Measurements from ENCODE around the gene CES3. TPM values are rescaled to one million over a fixed set of nuclear protein-coding genes. Genes with fewer than 3 reads are reported as not detected.

CES3 gene
- total RNA-seq, 1 experiment from 2014 or later, result 3.7 TPM

GRCh38 chr16:66946541-66946940 is 14.5 kb upstream of the CES3 start:
- Histone ChIP-seq H3K79me2 (ENCODE audit: insufficient read depth, low read length) (no peaks in the 10 kb centered on the region), H3K9ac (ENCODE audit: extremely low read depth, insufficient read length, low read length) (no peak overlapping the region), H2BK15ac (ENCODE audit: low read depth, low read length) (no peak overlapping the region), H4K20me1 (ENCODE audit: control insufficient read depth, insufficient read depth, insufficient read length) (no peaks in the 10 kb centered on the region), H3K4me1 (ENCODE audit: insufficient read depth, low read length) (no peaks in the 10 kb centered on the region), H2AK5ac (ENCODE audit: insufficient read length, low read length) (no peak overlapping the region), H3K79me1 (ENCODE audit: insufficient read depth, low read depth, low read length, poor library complexity, severe bottlenecking) (no peaks in the 10 kb centered on the region), H2BK12ac (ENCODE audit: insufficient read length, low read depth, low read length) (no peak overlapping the region), H3T11ph (ENCODE audit: low read length) (no peak overlapping the region), H4K91ac (ENCODE audit: insufficient read length, low read depth, low read length) (no peak overlapping the region), H4K5ac (ENCODE audit: insufficient read length, low read depth, low read length) (no peak overlapping the region), H3K23me2 (ENCODE audit: insufficient read length, low read depth, low read length, poor library complexity, severe bottlenecking) (no peaks in the 10 kb centered on the region), H3K27me3 (ENCODE audit: insufficient read depth, low read length) (peaks cover 14% of the 10 kb centered on the region; the same call in 1 of the 2 replicates), H3K4me2 (ENCODE audit: insufficient read depth, insufficient read length, low read length) (no peak overlapping the region), H3K4ac (ENCODE audit: low read depth, low read length) (no peak overlapping the region), H3K9me3 (ENCODE audit: control insufficient read depth, low read depth, low read length) (no peaks in the 10 kb centered on the region), H3K23ac (ENCODE audit: insufficient read length, low read depth, low read length) (no peak overlapping the region), H4K8ac (replicated peaks; ENCODE audit: insufficient read length, low read depth, low read length) (no peak overlapping the region), H3K56ac (ENCODE audit: insufficient read length, low read depth, low read length) (no peak overlapping the region), H3K27ac (ENCODE audit: insufficient read length, low read depth, low read length) (no peak overlapping the region), H2BK120ac (ENCODE audit: low read depth, low read length, poor library complexity, severe bottlenecking) (no peak overlapping the region), H3K18ac (ENCODE audit: insufficient read length, low read depth, low read length) (no peak overlapping the region), H2AFZ (ENCODE audit: low read length) (no peak overlapping the region), H2BK20ac (ENCODE audit: low read depth, low read length, poor library complexity, severe bottlenecking) (no peak overlapping the region), H2BK5ac (ENCODE audit: insufficient read length, low read length) (no peak overlapping the region), H3K14ac (ENCODE audit: insufficient read depth, low read length) (no peak overlapping the region)
- no peak for DNase-seq
- TF ChIP-seq, protein P1, sequence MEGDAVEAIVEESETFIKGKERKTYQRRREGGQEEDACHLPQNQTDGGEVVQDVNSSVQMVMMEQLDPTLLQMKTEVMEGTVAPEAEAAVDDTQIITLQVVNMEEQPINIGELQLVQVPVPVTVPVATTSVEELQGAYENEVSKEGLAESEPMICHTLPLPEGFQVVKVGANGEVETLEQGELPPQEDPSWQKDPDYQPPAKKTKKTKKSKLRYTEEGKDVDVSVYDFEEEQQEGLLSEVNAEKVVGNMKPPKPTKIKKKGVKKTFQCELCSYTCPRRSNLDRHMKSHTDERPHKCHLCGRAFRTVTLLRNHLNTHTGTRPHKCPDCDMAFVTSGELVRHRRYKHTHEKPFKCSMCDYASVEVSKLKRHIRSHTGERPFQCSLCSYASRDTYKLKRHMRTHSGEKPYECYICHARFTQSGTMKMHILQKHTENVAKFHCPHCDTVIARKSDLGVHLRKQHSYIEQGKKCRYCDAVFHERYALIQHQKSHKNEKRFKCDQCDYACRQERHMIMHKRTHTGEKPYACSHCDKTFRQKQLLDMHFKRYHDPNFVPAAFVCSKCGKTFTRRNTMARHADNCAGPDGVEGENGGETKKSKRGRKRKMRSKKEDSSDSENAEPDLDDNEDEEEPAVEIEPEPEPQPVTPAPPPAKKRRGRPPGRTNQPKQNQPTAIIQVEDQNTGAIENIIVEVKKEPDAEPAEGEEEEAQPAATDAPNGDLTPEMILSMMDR (conservative IDR thresholded peaks at IDR 0.05), result no peak
- no CpG with 5 or more reads among the region's 7 CpGs for WGBS (ENCODE audit: extremely low coverage, insufficient read length, low lambda C conversion rate)
- peaks cover 2 to 4% of the 10 kb centered on the region in 2 experiments; a peak in 2 of 4 replicates for H3K4me1 Mint-ChIP-seq
- peaks cover 5% of the 10 kb centered on the region for H3K27me3 Mint-ChIP-seq (ENCODE audit: low read depth)
- H3K36me3 Mint-ChIP-seq (ENCODE audit: insufficient read depth in 1 of 3, low read depth in 3 of 3), result peaks cover 7 to 24% (median 23%) of the 10 kb centered on the region in 3 experiments; a peak in 6 of 7 replicates
- H3K9me3 Mint-ChIP-seq, result peaks cover 4% of the 10 kb centered on the region in 2 experiments; a peak in 3 of 5 replicates
- no peak overlapping the region for H3K4me3 Mint-ChIP-seq
- H3K27ac Mint-ChIP-seq, result no peak overlapping the region

Measured in H9 (cell line).